Stimulated activated CD8-positive, alpha-beta memory T cell treated with anti-CD3 and anti-CD28 coated beads, Interleukin-15, amount 100 ng/mL, for 48 hours (primary cell): ENCODE results near the gene ANO5.

Experiments
- DNase-seq, 2 donors: peaks; one replicate each; pipeline ENCODE4 v3.0.0-alpha.2; 2020; ENCODE audit warnings: low read depth in 2 of 2

ANO5 gene, protein sequence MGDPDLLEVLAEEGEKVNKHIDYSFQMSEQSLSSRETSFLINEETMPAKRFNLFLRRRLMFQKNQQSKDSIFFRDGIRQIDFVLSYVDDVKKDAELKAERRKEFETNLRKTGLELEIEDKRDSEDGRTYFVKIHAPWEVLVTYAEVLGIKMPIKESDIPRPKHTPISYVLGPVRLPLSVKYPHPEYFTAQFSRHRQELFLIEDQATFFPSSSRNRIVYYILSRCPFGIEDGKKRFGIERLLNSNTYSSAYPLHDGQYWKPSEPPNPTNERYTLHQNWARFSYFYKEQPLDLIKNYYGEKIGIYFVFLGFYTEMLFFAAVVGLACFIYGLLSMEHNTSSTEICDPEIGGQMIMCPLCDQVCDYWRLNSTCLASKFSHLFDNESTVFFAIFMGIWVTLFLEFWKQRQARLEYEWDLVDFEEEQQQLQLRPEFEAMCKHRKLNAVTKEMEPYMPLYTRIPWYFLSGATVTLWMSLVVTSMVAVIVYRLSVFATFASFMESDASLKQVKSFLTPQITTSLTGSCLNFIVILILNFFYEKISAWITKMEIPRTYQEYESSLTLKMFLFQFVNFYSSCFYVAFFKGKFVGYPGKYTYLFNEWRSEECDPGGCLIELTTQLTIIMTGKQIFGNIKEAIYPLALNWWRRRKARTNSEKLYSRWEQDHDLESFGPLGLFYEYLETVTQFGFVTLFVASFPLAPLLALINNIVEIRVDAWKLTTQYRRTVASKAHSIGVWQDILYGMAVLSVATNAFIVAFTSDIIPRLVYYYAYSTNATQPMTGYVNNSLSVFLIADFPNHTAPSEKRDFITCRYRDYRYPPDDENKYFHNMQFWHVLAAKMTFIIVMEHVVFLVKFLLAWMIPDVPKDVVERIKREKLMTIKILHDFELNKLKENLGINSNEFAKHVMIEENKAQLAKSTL

DNA sequence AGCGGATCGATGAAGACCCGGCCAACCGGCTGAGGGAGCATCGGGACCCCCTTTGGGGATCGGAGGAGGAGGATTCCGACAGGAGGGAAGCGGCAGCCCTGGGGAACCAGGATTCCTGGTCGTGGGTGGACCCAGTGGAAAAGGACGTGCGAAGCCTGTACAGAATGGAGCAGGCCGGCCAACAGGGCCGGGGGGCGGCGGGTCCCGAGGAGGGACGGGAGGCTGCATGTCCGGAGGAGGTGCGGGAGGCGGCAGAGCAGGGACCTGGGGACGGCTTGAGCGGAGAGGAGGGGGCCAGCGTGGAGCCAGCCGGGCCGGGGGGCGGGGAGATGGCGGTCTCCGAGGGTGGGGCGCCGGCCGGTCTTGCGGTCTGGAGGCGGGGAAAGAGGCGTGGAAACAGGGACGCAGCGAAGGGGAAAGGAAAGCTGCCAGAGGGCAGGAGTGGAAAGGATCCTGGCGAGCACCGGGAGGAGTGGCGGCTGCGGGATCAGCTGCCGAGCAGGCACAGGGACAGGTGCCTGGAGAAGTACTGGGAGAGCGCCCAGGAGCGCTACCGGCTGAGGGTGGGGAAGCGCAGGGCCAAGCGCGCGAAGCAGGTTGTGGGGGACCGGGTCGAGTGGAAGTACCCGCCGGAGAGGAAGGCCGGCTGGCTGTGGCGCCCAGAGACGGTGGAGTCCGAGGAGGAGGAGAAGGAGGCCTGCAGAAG, at the start of gene ANO5:
Gene ANO5, plus strand, starts transcription at position 444 of the 706 bp plus-strand sequence. CDS start 408 bp downstream, outside the sequence.
- no peak for DNase-seq

DNA sequence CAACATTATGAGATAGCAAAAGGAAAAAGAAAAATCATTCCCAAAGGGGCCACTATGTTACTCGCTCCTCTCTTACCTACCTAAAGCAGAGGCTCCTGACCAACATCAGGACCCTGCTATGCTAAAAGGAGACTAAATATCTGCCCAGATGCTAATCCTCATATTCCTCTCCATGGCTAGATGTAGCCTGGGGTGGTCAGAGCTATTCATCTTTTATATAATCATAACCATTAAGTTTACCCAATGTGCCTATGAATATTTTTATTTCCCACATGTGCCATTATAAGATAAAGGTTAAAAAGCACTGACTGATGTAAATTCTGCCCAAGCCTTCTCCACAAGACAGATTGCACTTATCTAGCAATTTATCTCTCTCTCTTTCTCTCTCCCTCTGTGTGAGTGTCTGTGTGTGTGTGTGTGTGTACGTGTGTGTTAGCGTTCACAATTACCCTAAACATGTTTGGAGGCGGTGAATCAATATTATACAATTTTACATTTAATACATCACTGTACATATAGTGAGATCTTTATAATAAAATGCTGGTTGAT, 41.2 kb upstream of the ANO5 start:
- no peak for DNase-seq

DNA sequence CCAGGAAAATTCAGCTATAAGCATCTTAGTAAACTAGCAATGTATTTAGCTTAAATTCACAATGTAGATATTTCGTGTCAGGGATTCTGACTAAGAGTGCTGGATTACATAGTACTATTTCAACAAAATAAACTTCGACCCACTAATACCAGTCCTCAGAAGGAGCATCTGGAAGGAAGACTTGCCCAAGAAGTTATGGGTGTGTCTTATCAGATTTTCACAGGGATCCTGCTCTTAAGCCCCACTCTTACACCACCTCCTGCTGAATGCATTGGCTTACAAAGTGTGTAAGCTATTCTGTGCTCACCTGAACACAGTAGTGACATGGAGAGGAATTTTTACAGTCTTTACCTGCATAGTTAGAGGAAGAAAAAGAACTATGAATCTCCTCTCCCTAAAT, 35.4 kb upstream of the ANO5 start:
- DNase-seq, result no peak

DNA sequence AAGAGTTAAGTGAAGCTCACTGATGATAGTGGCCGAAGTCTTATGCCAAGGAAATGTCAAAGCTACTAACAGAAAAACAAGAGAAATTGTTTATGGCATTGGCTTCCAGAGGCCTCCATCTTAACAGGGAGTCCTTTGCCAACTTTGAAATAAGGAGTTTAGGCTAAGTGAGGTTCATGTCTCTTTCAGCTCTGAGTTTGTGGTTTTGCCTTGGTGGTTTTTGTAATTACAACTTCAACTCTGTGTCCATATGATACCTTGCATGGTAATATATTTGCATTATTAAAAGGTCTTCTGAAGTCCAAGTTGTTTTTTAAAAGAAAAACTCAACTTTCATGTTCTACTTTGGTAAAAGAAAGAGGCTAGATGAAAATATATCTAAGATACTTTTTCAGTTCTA, 31.4 kb upstream of the ANO5 start:
- DNase-seq, result no peak

DNA sequence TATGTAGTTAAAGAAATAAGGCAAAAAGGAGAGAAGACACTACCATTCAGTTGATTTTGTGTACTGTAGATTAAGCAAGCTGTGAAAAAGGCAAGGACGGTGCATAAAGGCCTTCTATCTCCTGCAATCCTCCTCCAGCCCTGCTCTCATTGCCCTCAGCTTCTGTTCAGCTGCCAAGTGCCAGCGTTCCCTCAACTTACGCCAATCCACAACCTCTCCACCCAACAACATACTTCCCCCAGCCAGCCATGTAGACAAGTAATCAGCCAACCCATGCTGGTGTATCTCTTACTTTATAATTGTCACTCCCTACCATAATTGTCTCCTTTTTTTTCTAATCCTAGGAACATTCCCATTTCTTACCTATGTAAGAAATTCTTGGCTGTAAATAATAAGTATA, 30.1 kb upstream of the ANO5 start:
- DNase-seq, result no peak

DNA sequence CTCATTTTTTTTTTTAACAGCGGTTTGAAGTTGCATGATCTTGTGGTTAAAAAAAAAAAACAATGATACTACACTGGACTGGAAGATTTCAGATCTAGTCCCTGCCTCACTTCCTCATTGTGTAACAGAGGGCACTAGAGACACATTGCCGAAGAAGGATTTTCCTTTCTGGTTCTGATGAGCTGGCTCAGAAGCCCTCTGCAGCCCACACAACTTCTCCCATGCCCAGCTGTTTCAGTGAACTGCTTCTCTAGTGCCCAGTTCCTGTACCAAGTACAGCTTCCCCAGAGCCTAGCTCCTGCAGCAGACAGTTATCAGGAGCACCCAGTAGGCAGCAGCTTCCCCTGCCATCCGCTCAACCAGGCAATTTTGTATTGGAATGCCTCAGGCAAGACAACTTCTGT, 29.5 kb upstream of the ANO5 start:
- DNase-seq, result no peak

DNA sequence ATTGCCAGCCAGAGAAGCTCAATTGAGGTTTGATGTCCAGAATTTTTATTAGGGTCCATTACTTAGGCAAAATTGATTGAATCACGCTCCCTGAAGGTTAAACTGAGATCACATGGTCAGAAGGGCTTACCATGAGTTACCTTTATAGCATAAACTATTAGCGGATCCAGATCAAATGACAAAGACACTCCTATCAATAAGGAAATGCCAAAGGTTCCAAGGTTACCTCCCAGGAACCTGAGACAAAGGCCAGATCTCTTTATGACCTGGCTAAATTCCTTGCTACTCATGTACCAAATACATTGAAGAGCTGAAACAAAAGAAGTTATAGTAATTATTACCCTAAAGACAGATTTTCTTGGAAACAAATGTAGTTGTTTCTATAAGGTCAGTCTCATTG, 27.8 kb upstream of the ANO5 start:
- DNase-seq, result no peak

DNA sequence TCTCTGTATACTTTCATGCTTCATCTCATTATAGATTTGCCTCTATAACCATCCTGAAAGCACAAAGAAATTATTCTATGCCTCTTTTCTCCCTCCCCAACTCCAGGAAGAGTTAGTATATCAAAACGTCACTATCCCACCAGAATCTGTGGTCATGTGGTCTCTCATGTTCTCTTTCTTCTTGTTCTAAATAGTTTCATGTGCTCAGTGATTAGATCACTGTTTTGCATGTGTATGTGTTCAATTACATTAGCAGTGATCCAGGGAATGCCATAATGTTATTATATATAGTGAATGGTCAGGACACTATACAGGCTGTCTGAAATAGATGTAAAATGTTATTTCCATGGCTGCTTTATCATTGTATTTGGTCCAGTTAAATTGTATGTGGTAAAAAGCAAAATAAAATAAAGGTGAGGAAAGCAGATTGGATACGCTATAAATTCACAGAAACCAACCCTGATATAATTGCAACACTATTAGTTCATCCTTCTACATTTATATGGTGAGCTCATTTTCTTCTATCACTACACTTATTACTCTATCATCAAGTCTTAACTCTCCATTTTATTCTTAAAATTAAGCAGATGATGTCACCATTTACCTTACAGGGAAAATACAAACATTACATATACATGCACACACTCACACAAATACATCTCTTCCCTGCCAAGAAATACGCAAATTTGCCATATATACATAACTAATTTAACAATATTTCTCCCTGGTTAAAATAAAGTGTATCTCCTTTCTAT, 26.9 kb upstream of the ANO5 start:
- DNase-seq, result no peak

DNA sequence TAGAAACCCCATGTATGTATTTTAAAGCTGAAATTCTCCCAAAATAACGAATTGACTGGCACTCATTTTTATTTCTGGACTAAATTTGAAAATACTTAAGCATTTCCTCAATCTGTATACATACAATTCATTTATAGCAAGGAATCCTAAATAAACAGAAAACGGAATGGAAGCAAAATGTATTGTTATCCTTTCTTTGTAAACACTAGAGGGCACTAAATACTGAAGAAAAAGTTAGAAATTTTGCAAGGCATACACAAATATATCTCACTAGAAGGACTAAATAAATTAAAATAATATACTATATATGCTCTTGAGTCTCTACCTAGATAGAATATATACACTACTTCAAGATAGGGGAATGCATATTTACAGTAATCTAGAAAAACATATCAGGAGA, 23.1 kb upstream of the ANO5 start:
- DNase-seq, result no peak

DNA sequence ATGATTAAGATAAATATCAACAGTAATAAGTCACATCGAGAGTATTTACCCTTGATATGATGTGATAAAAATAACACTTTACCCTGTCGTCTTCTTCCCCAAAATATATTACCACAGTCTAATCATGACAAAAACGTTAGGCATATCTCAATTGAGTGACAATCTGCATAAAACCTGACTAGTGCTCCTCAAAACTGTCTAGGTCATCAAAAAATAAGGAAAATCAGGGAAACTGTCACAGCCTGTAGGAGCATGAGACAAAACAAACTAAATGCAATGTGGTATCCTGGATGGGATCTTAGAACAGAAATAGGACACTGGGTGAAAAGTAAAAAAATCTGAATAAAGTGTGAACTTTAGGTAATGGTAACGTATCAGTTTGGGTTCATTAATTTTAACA, 19.4 kb upstream of the ANO5 start:
- no peak for DNase-seq

DNA sequence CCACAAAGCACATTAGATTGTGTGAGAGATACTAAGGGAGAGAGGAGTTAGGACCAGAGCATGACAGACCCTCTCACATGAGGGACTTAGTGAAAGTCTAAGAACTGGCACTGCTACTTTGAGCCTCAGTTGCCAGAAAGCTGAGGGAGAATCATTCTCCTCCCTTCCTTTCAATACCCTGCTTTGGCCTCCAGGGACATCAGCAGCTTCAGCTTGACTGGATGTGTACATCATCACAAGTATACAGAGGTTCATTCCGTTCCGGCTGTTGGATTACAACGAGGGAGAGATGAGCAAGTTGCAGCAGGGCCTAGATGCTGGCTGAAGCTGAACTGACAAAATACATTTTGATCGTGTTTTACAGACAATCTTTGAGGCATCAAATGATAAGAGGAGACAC, 15.7 kb upstream of the ANO5 start:
- DNase-seq, result no peak

DNA sequence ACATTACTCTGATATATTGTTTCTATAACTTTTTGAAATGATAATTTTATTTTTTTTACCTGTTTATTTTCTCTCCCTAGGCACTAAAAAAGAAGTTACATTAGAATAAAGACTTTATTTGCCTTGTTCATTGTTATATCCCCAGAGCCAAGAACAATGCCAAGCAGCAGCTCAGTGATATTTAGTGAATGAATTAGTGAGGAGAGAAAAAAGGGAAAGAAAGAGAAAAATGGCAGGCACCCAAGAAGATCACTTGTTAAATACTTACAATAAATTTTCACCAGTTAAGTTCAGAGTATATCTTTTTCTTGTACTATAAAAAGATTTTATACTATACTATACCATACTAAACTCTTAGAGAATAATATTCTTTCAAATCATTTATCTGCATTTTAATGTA, 13.3 kb upstream of the ANO5 start:
- DNase-seq, result no peak

DNA sequence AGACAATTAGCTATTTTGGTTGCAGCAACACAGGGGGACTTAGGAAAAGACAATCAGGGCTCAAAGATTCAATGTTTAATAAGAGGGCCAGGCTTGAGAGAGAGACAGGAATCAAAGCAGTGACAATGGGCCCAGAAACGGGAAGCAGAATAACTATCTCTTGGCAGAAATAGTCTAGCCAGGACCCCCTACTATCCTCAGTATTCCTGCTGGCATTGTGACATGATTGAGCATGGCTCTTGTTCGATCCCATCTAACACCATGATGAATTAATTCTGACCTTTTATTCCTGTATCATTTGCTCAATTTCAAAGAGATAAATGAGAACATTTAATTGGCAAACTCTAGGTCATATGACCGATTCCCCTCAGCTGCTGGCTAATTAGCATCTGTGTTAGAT, 12.8 kb upstream of the ANO5 start:
- no peak for DNase-seq

DNA sequence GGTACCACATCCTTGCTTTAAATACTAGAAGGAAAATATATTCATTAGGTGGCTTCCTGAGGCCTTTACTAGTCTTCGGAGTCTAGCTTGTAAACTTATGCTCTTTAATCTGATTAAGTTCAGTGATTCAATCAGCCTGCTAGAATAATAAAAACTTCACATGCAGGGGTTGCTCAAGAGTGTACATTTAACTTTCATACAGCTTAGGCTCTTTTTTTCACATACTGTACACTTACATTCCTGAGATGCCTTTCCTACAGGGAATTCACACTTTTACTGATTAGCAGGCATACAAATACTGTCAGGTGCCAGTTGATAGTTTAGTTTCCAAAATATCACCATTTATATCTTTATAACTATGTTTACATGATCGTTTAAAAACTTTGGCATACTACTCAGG, 3.2 kb upstream of the ANO5 start:
- no peak for DNase-seq

DNA sequence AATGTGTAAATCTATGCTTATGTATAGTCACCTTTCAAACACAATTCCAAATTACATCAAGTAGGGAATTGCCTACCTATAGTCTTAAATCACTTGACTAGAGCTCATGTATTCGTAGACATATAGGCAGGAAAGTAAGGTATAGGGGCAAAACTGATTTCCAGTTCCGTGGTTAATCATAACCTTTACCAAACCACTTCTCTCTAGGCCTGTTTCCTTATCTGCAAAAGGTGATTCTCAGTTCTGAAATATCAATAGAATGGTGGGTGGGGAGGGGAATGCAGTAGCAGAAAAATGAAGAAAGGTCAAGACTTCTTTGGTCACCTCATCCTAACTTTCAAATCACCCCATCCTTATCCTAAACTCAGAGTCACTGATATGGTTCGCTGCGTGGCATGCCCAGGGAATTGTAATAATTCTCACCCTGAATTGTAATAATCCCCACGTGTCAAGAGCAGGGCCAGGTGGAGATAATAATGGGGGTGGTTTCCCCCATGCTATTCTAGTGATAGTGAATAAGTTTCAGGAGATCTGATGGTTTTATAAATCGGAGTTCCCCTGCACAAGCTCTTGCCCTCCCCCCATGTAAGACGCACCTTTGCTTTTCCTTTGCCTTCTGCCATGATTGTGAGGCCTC, 1.9 kb upstream of the ANO5 start:
- no peak for DNase-seq

DNA sequence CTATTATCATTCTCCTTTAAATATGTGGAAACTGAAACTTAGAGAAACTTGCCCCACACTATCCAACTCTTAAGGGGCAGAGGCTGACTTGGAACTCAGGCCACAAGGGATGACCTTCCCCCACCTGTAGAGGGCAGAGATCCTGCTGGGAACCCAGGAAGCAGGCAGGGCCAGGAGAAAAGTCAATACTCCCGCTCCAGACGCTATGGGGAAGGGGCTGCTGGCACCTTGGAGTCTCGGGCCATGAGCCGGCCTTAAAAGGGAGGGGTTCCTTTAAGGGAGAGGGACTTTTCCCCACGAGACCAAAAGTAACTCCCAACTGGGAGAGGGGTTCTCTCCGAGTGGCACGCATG, 620 bp upstream of the ANO5 start:
- no peak for DNase-seq

DNA sequence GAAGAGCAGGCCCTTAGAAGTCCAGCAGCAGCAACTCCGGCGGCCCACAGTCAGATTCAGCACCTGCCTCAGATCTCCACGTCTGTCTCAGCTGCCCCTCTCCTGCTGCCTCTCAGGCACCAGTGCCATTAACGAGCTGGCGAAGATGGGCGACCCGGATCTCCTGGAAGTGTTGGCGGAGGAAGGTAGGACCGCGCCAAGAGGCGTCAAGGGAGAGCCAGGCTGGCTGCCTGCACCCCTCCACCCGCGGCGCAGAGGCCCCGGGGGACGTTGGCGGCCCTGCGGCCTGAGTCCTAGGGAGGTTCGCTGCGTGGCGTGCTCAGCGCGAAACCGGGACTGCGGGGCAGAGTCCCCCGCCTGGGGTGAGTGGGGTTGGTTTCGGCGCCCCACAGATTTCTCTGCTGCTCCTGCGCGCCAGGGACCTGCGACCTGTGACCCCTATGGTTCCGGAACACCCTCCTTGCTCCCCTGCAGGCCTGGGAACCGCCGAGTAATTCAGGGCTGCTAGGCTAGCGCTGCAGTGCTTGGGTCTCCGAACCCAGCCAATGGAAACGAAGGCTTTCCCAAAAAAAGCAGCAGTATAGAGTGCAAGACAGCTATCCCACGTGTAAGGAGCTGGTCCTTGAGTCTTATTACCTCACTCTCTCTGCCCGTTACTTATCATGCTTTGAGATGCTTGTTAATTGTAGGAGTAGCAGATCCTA, 615 bp downstream of the ANO5 start:
- no peak for DNase-seq

DNA sequence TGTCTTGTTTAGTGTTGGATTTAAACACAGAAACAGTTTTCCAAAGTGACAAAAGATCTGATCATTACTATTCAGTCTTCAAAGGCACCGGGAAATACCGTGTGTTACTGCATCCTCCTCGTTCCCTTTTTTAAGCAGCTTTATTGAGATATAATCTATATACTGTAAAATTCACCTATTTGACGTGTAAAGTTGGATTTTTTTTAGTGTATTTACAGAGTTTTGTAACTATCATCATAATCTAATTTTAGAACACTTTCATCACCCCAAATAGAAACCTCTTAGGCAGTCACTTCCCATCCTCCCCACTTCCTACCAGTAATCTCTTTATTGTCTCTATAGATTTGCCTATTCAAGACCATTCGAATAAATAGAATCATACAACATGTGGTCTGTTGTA, 1.4 kb downstream of the ANO5 start:
- no peak for DNase-seq

DNA sequence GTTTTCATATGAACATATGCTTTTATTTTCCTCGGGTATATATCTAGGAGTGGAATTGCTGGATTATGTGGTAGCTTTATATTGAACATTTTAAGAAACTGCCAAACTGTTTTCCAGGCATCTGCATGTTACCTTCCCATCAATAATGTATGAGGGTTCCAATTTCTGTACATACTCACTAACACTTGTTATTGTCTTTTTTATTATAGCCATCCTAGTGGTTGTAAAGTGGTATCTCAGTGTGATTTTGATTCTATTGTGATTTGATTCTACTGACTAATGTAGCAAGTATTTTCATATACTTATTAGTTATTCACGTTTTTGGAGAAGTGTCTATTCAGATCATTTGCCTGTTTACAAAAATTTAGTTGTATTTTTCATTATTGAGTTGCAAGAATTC, 2.0 kb downstream of the ANO5 start:
- no peak for DNase-seq
